A673 (cell line): ENCODE results near the gene FKBP5. TPM values are rescaled to one million over a fixed set of nuclear protein-coding genes. Genes with fewer than 3 reads are reported as not detected.

Source experiments
- BruUV-seq: library from RNA; stranded (reverse); fragments of 400-500 nt; replicated peaks from 2 replicates; lab custom pipeline; 2021; lab: Mats Ljungman, UMichigan
- CTCF ChIA-PET: fragments of 300-600 bp; sonication (Branson Sonifier 250); formaldehyde crosslinking; loops from one replicate; lab custom pipeline; 2022; ENCODE audit warnings: antibody characterized with exemption; lab: Charles Lee
- POLR2A ChIA-PET: fragments of 300-600 bp; sonication (Branson Sonifier 250); formaldehyde crosslinking; loops from one replicate; lab custom pipeline; 2022; ENCODE audit warnings: antibody characterized with exemption; ENCODE audit not compliant: low non-redundant PET; lab: Charles Lee
- DNase-seq: peaks from one replicate; pipeline ENCODE4 v3.0.0-alpha.2; 2015; ENCODE audit warnings: low spot score
- H3K27ac ChIP-seq: fragments of 200-600 bp; sonication (generic); 2 replicates; pipeline ENCODE4 v1.5.1; 2016; ENCODE audit warnings: mixed run types, low read depth, mild to moderate bottlenecking, mixed read lengths, antibody characterized with exemption, low read length; ENCODE audit not compliant: poor library complexity, severe bottlenecking
- H3K27me3 ChIP-seq: fragments of 200-600 bp; sonication (generic); replicated peaks from 2 replicates; pipeline ENCODE4 v1.6.1; 2017; ENCODE audit warnings: mixed run types, low read depth, mild to moderate bottlenecking, mixed read lengths, antibody characterized with exemption, low read length; ENCODE audit not compliant: insufficient read depth, poor library complexity
- H3K36me3 ChIP-seq: fragments of 200-600 bp; sonication (generic); 2 replicates; pipeline ENCODE4 v1.6.1; 2016; ENCODE audit warnings: mixed run types, mild to moderate bottlenecking, mixed read lengths, antibody characterized with exemption, low read length; ENCODE audit not compliant: insufficient read depth, poor library complexity, severe bottlenecking
- H3K4me1 ChIP-seq: fragments of 200-600 bp; sonication (generic); 2 replicates; pipeline ENCODE4 v1.6.1; 2017; ENCODE audit warnings: mixed run types, mild to moderate bottlenecking, mixed read lengths, antibody characterized with exemption, low read length; ENCODE audit not compliant: insufficient read depth, poor library complexity, severe bottlenecking
- H3K4me3 ChIP-seq: fragments of 200-600 bp; sonication (generic); 2 replicates; pipeline ENCODE4 v1.5.1; 2016; ENCODE audit warnings: low read depth, mixed run types, mild to moderate bottlenecking, mixed read lengths, low read length; ENCODE audit not compliant: poor library complexity, severe bottlenecking
- H3K9me3 ChIP-seq: fragments of 200-600 bp; sonication (generic); 2 replicates; pipeline ENCODE4 v1.6.1; 2016; ENCODE audit warnings: mixed run types, low read depth, mild to moderate bottlenecking, mixed read lengths, antibody characterized with exemption, low read length; ENCODE audit not compliant: poor library complexity, severe bottlenecking
- CTCF ChIP-seq: fragments of 300-800, 200-600 bp; sonication (generic); conservative IDR thresholded peaks from 2 replicates; pipeline ENCODE4 v1.5.1; 2017; ENCODE audit warnings: low read depth, mild to moderate bottlenecking, antibody characterized with exemption, low read length, moderate library complexity, mixed read lengths
- EZH2 ChIP-seq: fragments of 200-600 bp; sonication (generic); IDR thresholded peaks from 2 replicates; pipeline ENCODE4 v1.6.1; 2017; ENCODE audit warnings: borderline replicate concordance, low read depth, mild to moderate bottlenecking, mixed read lengths, antibody characterized with exemption, low read length; ENCODE audit not compliant: poor library complexity, severe bottlenecking
- intact Hi-C: fragments of 100-400 bp; cut with micrococcal nuclease; formaldehyde crosslinking; loops from one replicate; pipeline ENCODE4 v1.10.0; 2022; ENCODE audit not compliant: unreplicated experiment
- total RNA-seq: library from RNA; stranded (reverse); gene quantifications from 2 replicates; pipeline ENCODE4 v1.2.3, GENCODE V29; 2021

The FKBP5 gene
- total RNA-seq, 1 experiment from 2014 or later: 20.4 TPM

GRCh38 chr6:35650015-35650414 lies 38.7 kb downstream of the FKBP5 start:
- POLR2A ChIA-PET: no interaction called here
- CTCF ChIA-PET: interaction anchor here (0.7 kb wide), 1 partner anchor 8 kb away, joined by 4 read pairs; no protein-coding TSS in a partner anchor
- no peak overlapping the region for H3K27ac ChIP-seq
- no peak overlapping the region for H3K4me3 ChIP-seq
- H3K9me3 ChIP-seq: no peaks in the 10 kb centered on the region
- intact Hi-C loops: no loop called here
- no peaks in the 10 kb centered on the region for H3K36me3 ChIP-seq
- DNase-seq: no peak
- TF ChIP-seq CTCF (no peak), EZH2 (no peak)
- H3K4me1 ChIP-seq: no peaks in the 10 kb centered on the region
- BruUV-seq: no TSS peak
- no peaks in the 10 kb centered on the region for H3K27me3 ChIP-seq

- Histone ChIP-seq H3K9me3 (no peaks in the 10 kb centered on the region), H3K27ac (no peak overlapping the region), H3K4me3 (no peak overlapping the region), H3K4me1 (no peaks in the 10 kb centered on the region), H3K27me3 (no peaks in the 10 kb centered on the region), H3K36me3 (no peaks in the 10 kb centered on the region)
- no peak for DNase-seq
- CTCF ChIA-PET: no interaction called here
- no TSS peak for BruUV-seq
- intact Hi-C loops: no loop called here
- TF ChIP-seq CTCF: no peak
- no peak for TF ChIP-seq EZH2
- POLR2A ChIA-PET: no interaction called here
Measured at GRCh38 chr6:35648203-35648602, 40.5 kb downstream of the FKBP5 start.

GRCh38 chr6:35647400-35647799 lies 41.3 kb downstream of the FKBP5 start:
- no TSS peak for BruUV-seq
- Histone ChIP-seq H3K27ac (no peak overlapping the region), H3K27me3 (no peaks in the 10 kb centered on the region), H3K4me3 (no peak overlapping the region), H3K4me1 (no peaks in the 10 kb centered on the region), H3K36me3 (no peaks in the 10 kb centered on the region), H3K9me3 (no peaks in the 10 kb centered on the region)
- TF ChIP-seq EZH2: no peak
- TF ChIP-seq CTCF: no peak
- no peak for DNase-seq
- ChIA-PET POLR2A (no interaction called here), CTCF (no interaction called here)
- intact Hi-C loops: no loop called here
